Jurkat, Clone E6-1 (cell line): Measurements from ENCODE around the gene TEKT2.
A peak's percentile ranks its signal among the peaks of the same experiment; 100 is the strongest.

Experiments used
- DNase-seq: peaks from one replicate; pipeline ENCODE4 v3.0.0-alpha.2; 2011; ENCODE audit warnings: low read depth, low spot score
- H3K4me3 ChIP-seq: 2 replicates; pipeline ENCODE4 v1.5.1; 2011; ENCODE audit warnings: mild to moderate bottlenecking, low read length, control low read depth, moderate library complexity

The TEKT2 gene

GRCh38 chr1:36099681-36100341 lies 15.9 kb downstream of the TEKT2 start:
- H3K4me3 ChIP-seq = no peak overlapping the region
- peak; percentile 49 for DNase-seq

- no peak for DNase-seq
- no peak overlapping the region for H3K4me3 ChIP-seq
Observed at GRCh38 chr1:36100376-36100775, 16.5 kb downstream of the TEKT2 start.

GRCh38 chr1:36101546-36101945 lies 17.7 kb downstream of the TEKT2 start:
- no peak for DNase-seq
- H3K4me3 ChIP-seq = no peak overlapping the region

GRCh38 chr1:36106269-36106668 lies 22.4 kb downstream of the TEKT2 start:
- DNase-seq = no peak
- H3K4me3 ChIP-seq = no peak overlapping the region

- DNase-seq = no peak
- no peak overlapping the region for H3K4me3 ChIP-seq
Observed at GRCh38 chr1:36107394-36107793, 23.5 kb downstream of the TEKT2 start.

GRCh38 chr1:36108314-36108713 lies 24.4 kb downstream of the TEKT2 start:
- H3K4me3 ChIP-seq = no peak overlapping the region
- no peak for DNase-seq

- DNase-seq = no peak
- no peak overlapping the region for H3K4me3 ChIP-seq
Observed at GRCh38 chr1:36109041-36109679, 25.3 kb downstream of the TEKT2 start.

- no peak overlapping the region for H3K4me3 ChIP-seq
- no peak for DNase-seq
Observed at GRCh38 chr1:36111151-36111550, 27.3 kb downstream of the TEKT2 start.

- H3K4me3 ChIP-seq = no peak overlapping the region
- no peak for DNase-seq
Observed at GRCh38 chr1:36112823-36113222, 28.9 kb downstream of the TEKT2 start.

GRCh38 chr1:36114371-36114770 lies 30.5 kb downstream of the TEKT2 start:
- no peak overlapping the region for H3K4me3 ChIP-seq

GRCh38 chr1:36115200-36115669 lies 31.3 kb downstream of the TEKT2 start:
- no peak for DNase-seq
- H3K4me3 ChIP-seq = no peak overlapping the region

More at GRCh38 chr1:36114371-36114770, 30.5 kb downstream of the TEKT2 start:
- DNase-seq = no peak

- H3K4me3 ChIP-seq = no peak overlapping the region
- DNase-seq = no peak
Observed at GRCh38 chr1:36115931-36116330, 32.0 kb downstream of the TEKT2 start.

GRCh38 chr1:36116901-36117300 lies 33.0 kb downstream of the TEKT2 start:
- H3K4me3 ChIP-seq = no peak overlapping the region
- no peak for DNase-seq

- DNase-seq = no peak
- no peak overlapping the region for H3K4me3 ChIP-seq
Observed at GRCh38 chr1:36118447-36119204, 34.7 kb downstream of the TEKT2 start.

GRCh38 chr1:36119456-36119855 lies 35.6 kb downstream of the TEKT2 start:
- no peak overlapping the region for H3K4me3 ChIP-seq
- DNase-seq = no peak

- DNase-seq = no peak
- no peak overlapping the region for H3K4me3 ChIP-seq
Observed at GRCh38 chr1:36122062-36123030, 38.5 kb downstream of the TEKT2 start.

- H3K4me3 ChIP-seq = no peak overlapping the region
- no peak for DNase-seq
Observed at GRCh38 chr1:36123356-36123755, 39.5 kb downstream of the TEKT2 start.

- no peak overlapping the region for H3K4me3 ChIP-seq
- DNase-seq = no peak
Observed at GRCh38 chr1:36124404-36125128, 40.7 kb downstream of the TEKT2 start.
